ENCODE data around the gene SLC43A3. TPM values are rescaled to one million over a fixed set of nuclear protein-coding genes. Genes with fewer than 3 reads are reported as not detected.
A peak's percentile ranks its signal among the peaks of the same experiment; 100 is the strongest.

Gene SLC43A3
- total RNA-seq, 1 experiment from 2014 or later = 8.6 TPM

- TF ChIP-seq CTCF (IDR thresholded peaks at IDR 0.05) = no peak
- no peak for TF ChIP-seq TCF7L2 (IDR thresholded peaks at IDR 0.05; ENCODE audit: low read depth, low read length)
- TF ChIP-seq SIN3A (IDR thresholded peaks at IDR 0.05; ENCODE audit: borderline replicate concordance, insufficient read depth, low read depth, low read length) = no peak
- TF ChIP-seq REST (IDR thresholded peaks at IDR 0.05; ENCODE audit: insufficient read depth in 1 of 2, low read depth in 2 of 2, low read length in 1 of 2) = no peak
- no peak for TF ChIP-seq POLR2AphosphoS5 (IDR thresholded peaks at IDR 0.05; ENCODE audit: low read depth, low read length)
- peaks cover 4% of the 10 kb centered on the region for H3K27me3 ChIP-seq (ENCODE audit: control insufficient read depth, insufficient read depth, low read length)
- no peak for DNase-seq (ENCODE audit: low read depth, low spot score)
- H3K9me3 ChIP-seq (ENCODE audit: control insufficient read depth, insufficient read depth, low read depth, low read length) = no peaks in the 10 kb centered on the region
- in situ Hi-C loops (cut with HindIII; ENCODE audit: low pct_unique_long_range_greater_than_20kb, low sequenced_read_pairs) (no loop called here), intact Hi-C loops (cut with micrococcal nuclease; ENCODE audit: unreplicated experiment) (no loop called here)
- POLR2A ChIA-PET = no interaction called here
- H3K36me3 ChIP-seq (ENCODE audit: control insufficient read depth, insufficient read depth, low read length) = no peaks in the 10 kb centered on the region
- no peaks in the 10 kb centered on the region; the same call in 1 of the 2 replicates for H3K4me1 ChIP-seq (ENCODE audit: control insufficient read depth, insufficient read depth, low read length)
- no peak within 1 kb of the TSS for H3K4me3 ChIP-seq (ENCODE audit: low read depth in 2 of 2, low read length in 2 of 2)
- no peak for ATAC-seq
- no TSS peak for BruUV-seq (replicated peaks)
- CTCF ChIA-PET = no interaction called here
- H3K27ac ChIP-seq (ENCODE audit: low read length) = no peak within 1 kb of the TSS
Observed at GRCh38 chr11:57380975-57381374, 45.9 kb downstream of the SLC43A3 start, which contains the start of gene PRG3. PRG3 (minus strand) TSS chr11:57381150; CDS start chr11:57380708, 442 bp downstream.

- CTCF ChIA-PET = interaction anchor here (0.5 kb wide), 1 partner anchor 39 kb away, joined by 3 read pairs; no protein-coding TSS in a partner anchor
- no peaks in the 10 kb centered on the region for H3K9me3 ChIP-seq (ENCODE audit: control insufficient read depth, insufficient read depth, low read depth, low read length)
- no TSS peak for BruUV-seq (replicated peaks)
- H3K27ac ChIP-seq (ENCODE audit: low read length) = no peak overlapping the region
- DNase-seq (ENCODE audit: low read depth, low spot score) (no peak), ATAC-seq (no peak)
- TF ChIP-seq REST (IDR thresholded peaks at IDR 0.05; ENCODE audit: insufficient read depth in 1 of 2, low read depth in 2 of 2, low read length in 1 of 2) = peak; percentile 95
- TF ChIP-seq TCF7L2 (IDR thresholded peaks at IDR 0.05; ENCODE audit: low read depth, low read length) = no peak
- in situ Hi-C loops (cut with HindIII; ENCODE audit: low pct_unique_long_range_greater_than_20kb, low sequenced_read_pairs) (no loop called here), intact Hi-C loops (cut with micrococcal nuclease; ENCODE audit: unreplicated experiment) (no loop called here)
- no peak overlapping the region for H3K4me3 ChIP-seq (ENCODE audit: low read depth in 2 of 2, low read length in 2 of 2)
- no peaks in the 10 kb centered on the region; the same call in 1 of the 2 replicates for H3K4me1 ChIP-seq (ENCODE audit: control insufficient read depth, insufficient read depth, low read length)
- H3K27me3 ChIP-seq (ENCODE audit: control insufficient read depth, insufficient read depth, low read length) = peaks cover 2% of the 10 kb centered on the region
- POLR2A ChIA-PET = no interaction called here
- H3K36me3 ChIP-seq (ENCODE audit: control insufficient read depth, insufficient read depth, low read length) = no peaks in the 10 kb centered on the region
Observed at GRCh38 chr11:57379732-57380131, 47.2 kb downstream of the SLC43A3 start.

Measured in Panc1 (cell line).